HepG2 (cell line): Measurements from ENCODE around the gene C5orf15. TPM values are rescaled to one million over a fixed set of nuclear protein-coding genes. Genes with fewer than 3 reads are reported as not detected.
A peak's percentile ranks its signal among the peaks of the same experiment; 100 is the strongest.

Source experiments
- ATAC-seq: fragments of 200-7000 bp; cut with Tn5 transposase; 3 replicates; pipeline ENCODE4 v1.9.1; 2020; ENCODE audit warnings: mild to moderate bottlenecking, moderate library complexity
- BruUV-seq: library from RNA; stranded (reverse); fragments of 400-500 nt; replicated peaks from 2 replicates; lab custom pipeline; 2021; lab: Mats Ljungman, UMichigan
- CTCF ChIA-PET: fragments of 300-600 bp; formaldehyde crosslinking; extraction: SDS; loops from one replicate; lab custom pipeline; 2021; ENCODE audit warnings: low total read pairs, inconsistent platforms, low intra/inter-chr PET ratio; lab: Yijun Ruan, JAX
- POLR2A ChIA-PET: fragments of 350-600 bp; sonication (Branson Sonifier 250); formaldehyde crosslinking; loops from one replicate; lab custom pipeline; 2020; ENCODE audit warnings: antibody characterized with exemption, inconsistent platforms; lab: Yijun Ruan, JAX
- DNase-seq: peaks from one replicate; pipeline ENCODE4 v3.0.0-alpha.2; 2015; ENCODE audit warnings: low spot score
- FAIRE-seq: peaks from 3 replicates; lab custom pipeline; 2011; peaks lifted over from hg19 to GRCh38; lab: Jason Lieb, UNC
- H2AFZ ChIP-seq: one replicate; pipeline ENCODE4 v1.6.1; 2011; ENCODE audit warnings: low read length, inconsistent platforms
- H3K27ac ChIP-seq: fragments of 300-600 bp; 3 replicates; pipeline ENCODE4 v1.8.0; 2011; ENCODE audit warnings: mixed run types, mild to moderate bottlenecking, mixed read lengths, low read length, inconsistent platforms; ENCODE audit not compliant: insufficient read depth; ENCODE audit errors: extremely low read length
- H3K27me3 ChIP-seq, 2 experiments: fragments of 200-600 bp in 1 of 2; 2 replicates in 1 of 2; 3 replicates in 1 of 2; pipeline versions ENCODE4 v1.6.0 to v1.8.0; 2011; ENCODE audit warnings: low read length in 2 of 2, mild to moderate bottlenecking in 2 of 2, moderate library complexity in 2 of 2, inconsistent platforms in 1 of 2; ENCODE audit not compliant: insufficient read depth in 2 of 2, control insufficient read depth in 1 of 2
- H3K36me3 ChIP-seq, 2 experiments: fragments of 200-600 bp in 1 of 2; replicated peaks in 1 of 2; 2 replicates in 1 of 2; 3 replicates in 1 of 2; pipeline versions ENCODE4 v1.5.1 to v1.8.0; 2011; ENCODE audit warnings: low read length in 2 of 2, inconsistent platforms in 1 of 2; ENCODE audit not compliant: insufficient read depth in 2 of 2, control insufficient read depth in 1 of 2
- H3K4me1 ChIP-seq: 2 replicates; pipeline ENCODE4 v1.5.1; 2012; ENCODE audit warnings: low read length, inconsistent platforms; ENCODE audit not compliant: insufficient read depth
- H3K4me2 ChIP-seq: 2 replicates; pipeline ENCODE4 v1.6.0; 2011; ENCODE audit warnings: low read depth, low read length, inconsistent platforms
- H3K4me3 ChIP-seq, 3 experiments: fragments of 200-600 bp in 1 of 3; sonication (generic), shearing (Covaris generic) in 1 of 3; replicated peaks in 1 of 3; 2 replicates each; pipeline ENCODE4 v1.5.1; 2011 to 2016; ENCODE audit warnings: low read length in 3 of 3, inconsistent platforms in 2 of 3, low read depth in 2 of 3, mild to moderate bottlenecking in 2 of 3, control low read depth in 1 of 3, mixed read lengths in 1 of 3; ENCODE audit not compliant: insufficient read depth in 1 of 3
- H3K79me2 ChIP-seq: one replicate; pipeline ENCODE4 v1.6.1; 2011; ENCODE audit warnings: low read length, inconsistent platforms; ENCODE audit not compliant: insufficient read depth
- H3K9ac ChIP-seq: 2 replicates; pipeline ENCODE4 v1.6.0; 2011; ENCODE audit warnings: mild to moderate bottlenecking, low read depth, low read length, inconsistent platforms; ENCODE audit not compliant: insufficient read depth
- H3K9me3 ChIP-seq: 2 replicates; pipeline ENCODE4 v1.5.1; 2012; ENCODE audit warnings: mild to moderate bottlenecking, low read length
- H4K20me1 ChIP-seq: 2 replicates; pipeline ENCODE4 v1.6.0; 2011; ENCODE audit warnings: inconsistent platforms, mild to moderate bottlenecking, low read length, moderate library complexity; ENCODE audit not compliant: insufficient read depth
- ATF7 ChIP-seq, 2 experiments: fragments of 450-650 bp in 1 of 2; sonication (generic) in 1 of 2; formaldehyde crosslinking in 1 of 2; IDR thresholded peaks; 2 replicates each; pipeline versions ENCODE4 v1.4.0 to v1.6.1; 2016 to 2020; ENCODE audit warnings: antibody characterized with exemption in 1 of 2, mild to moderate bottlenecking in 1 of 2, missing genetic modification reagents in 1 of 2
- CREB1 ChIP-seq, 2 experiments: fragments of 450-650 bp in 1 of 2; IDR thresholded peaks; 2 replicates each; pipeline ENCODE4 v1.6.1; 2016 to 2017; ENCODE audit warnings: control low read depth in 1 of 2, mild to moderate bottlenecking in 1 of 2, missing compliant biosample characterization in 1 of 2, missing genetic modification characterization in 1 of 2
- GATA4 ChIP-seq: sonication (generic); IDR thresholded peaks from 2 replicates; pipeline ENCODE4 v1.6.1; 2016; ENCODE audit warnings: antibody characterized with exemption, low read depth, borderline replicate concordance
- RFXANK ChIP-seq: IDR thresholded peaks from 2 replicates; pipeline ENCODE4 v1.6.1; 2016
- WGBS: methylation state at CpG from one replicate; pipeline ENCODE4 v1.1.6; 2017; ENCODE audit warnings: low lambda C conversion rate; 5-methylcytosine and 5-hydroxymethylcytosine counted together
- in situ Hi-C: cut with HindIII; loops from 2 replicates; pipeline ENCODE4 v1.10.0; 2017; ENCODE audit warnings: low pct_unique_long_range_greater_than_20kb; ENCODE audit not compliant: extremely low pct_ligation_motif_present
- intact Hi-C: fragments of 100-400 bp; cut with micrococcal nuclease; formaldehyde crosslinking; loops from one replicate; pipeline ENCODE4 v1.10.0; 2022; ENCODE audit not compliant: unreplicated experiment
- polyA plus RNA-seq, 8 experiments: library from polyadenylated mRNA; depleted of rRNA in 3 of 8; stranded (reverse) in 7 of 8; unstranded in 1 of 8; fragments of >200 nt; fragmentation: Illumina TruSeq in 4 of 8; extraction: Trizol in 4 of 8; gene quantifications; 2 replicates each; pipeline versions ENCODE4 v1.2.1 to v1.2.3, GENCODE V29; 2011 to 2016; ENCODE audit warnings: low read depth in 4 of 8, missing spikeins in 1 of 8, mixed read lengths in 1 of 8; ENCODE audit not compliant: insufficient read depth in 1 of 8
- total RNA-seq, 5 experiments: library from RNA; depleted of rRNA; stranded (reverse); fragments of >200 nt; fragmentation: Illumina TruSeq; extraction: Trizol; gene quantifications; 2 replicates each; pipeline ENCODE4 v1.2.3, GENCODE V29; 2016; ENCODE audit warnings: low read depth in 1 of 5
- TF ChIP-seq, protein P1 (sequence below): sonication (generic); formaldehyde crosslinking; IDR thresholded peaks from 2 replicates; pipeline ENCODE4 v1.4.0; 2020; ENCODE audit warnings: mild to moderate bottlenecking, missing genetic modification reagents
- TF ChIP-seq, protein P2 (sequence below): IDR thresholded peaks from 2 replicates; pipeline ENCODE4 v1.6.1; 2016; ENCODE audit warnings: low read depth

Gene C5orf15
- total and polyA plus RNA-seq, 2 of the 13 experiments (the other 11 are each of a cell fraction or from before 2014, with no cell fraction given), result 58.5 to 82.7 TPM

DNA sequence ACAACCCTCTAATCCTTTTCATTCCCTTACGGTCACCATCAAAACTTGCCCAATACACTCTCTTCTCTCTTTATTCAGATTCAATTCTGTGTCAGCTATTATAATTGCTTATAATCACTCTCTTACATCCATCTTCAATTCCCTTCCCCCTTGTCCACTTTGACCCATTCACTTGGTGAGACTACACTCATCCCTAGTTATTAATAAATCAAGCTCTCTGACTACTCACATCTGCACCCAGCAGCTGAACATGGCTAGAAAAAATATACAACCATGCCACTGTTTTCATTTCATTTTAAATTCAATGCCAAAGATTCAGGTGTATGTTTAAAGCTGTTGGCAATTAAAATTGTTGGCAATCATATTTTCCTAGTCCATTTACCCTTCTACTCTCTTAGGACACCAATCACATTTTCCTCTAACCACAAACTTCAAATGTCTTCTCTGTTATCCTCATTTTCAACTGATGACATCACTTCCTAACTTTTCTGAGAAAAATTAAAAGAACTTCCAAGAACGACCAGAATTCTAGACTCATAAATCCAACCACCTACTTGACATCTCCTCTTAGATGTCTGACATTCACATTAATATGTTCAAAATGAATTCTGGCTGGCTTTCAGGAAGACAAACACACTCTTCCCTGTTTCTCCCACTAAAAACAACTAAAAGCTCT is 5.5 kb downstream of the C5orf15 start:
- Histone ChIP-seq H3K4me3 (no peak overlapping the region), H3K27ac (no peak overlapping the region), H3K9ac (no peak overlapping the region), H3K27me3 (no peaks in the 10 kb centered on the region; a peak in 1 of 5 replicates), H3K36me3 (peaks cover 0 to 17% of the 10 kb centered on the region in 2 experiments; a peak in 2 of 5 replicates), H2AFZ (no peak overlapping the region), H3K9me3 (no peaks in the 10 kb centered on the region), H4K20me1 (no peaks in the 10 kb centered on the region), H3K4me1 (peaks cover 37% of the 10 kb centered on the region), H3K79me2 (peaks cover 62% of the 10 kb centered on the region), H3K4me2 (no peak overlapping the region)
- FAIRE-seq (no peak), DNase-seq (no peak), ATAC-seq (no peak)
- WGBS, result 93% methylated on average over 2 of the region's 2 CpGs
- in situ Hi-C loops (no loop called here), intact Hi-C loops (no loop called here)
- ChIA-PET CTCF (no interaction called here), POLR2A (interaction anchor here (0.6 to 1.5 kb wide), 2 partner anchors 9 to 42 kb away, joined by 3 read pairs; no protein-coding TSS in a partner anchor)
- BruUV-seq, result no TSS peak
- 0 out of 2 replicates have a peak, but pooled peaks have one; percentile 12 for TF ChIP-seq CREB1 (IDR thresholded peaks at IDR 0.05)
- no peak for TF ChIP-seq CREB1 (CRISPR knock-in tag; IDR thresholded peaks at IDR 0.05)
- no peak for TF ChIP-seq GATA4
- peak; percentile 83 for TF ChIP-seq ATF7 (IDR thresholded peaks at IDR 0.05)
- no peak for TF ChIP-seq ATF7 (CRISPR knock-in tag; IDR thresholded peaks at IDR 0.05)

DNA sequence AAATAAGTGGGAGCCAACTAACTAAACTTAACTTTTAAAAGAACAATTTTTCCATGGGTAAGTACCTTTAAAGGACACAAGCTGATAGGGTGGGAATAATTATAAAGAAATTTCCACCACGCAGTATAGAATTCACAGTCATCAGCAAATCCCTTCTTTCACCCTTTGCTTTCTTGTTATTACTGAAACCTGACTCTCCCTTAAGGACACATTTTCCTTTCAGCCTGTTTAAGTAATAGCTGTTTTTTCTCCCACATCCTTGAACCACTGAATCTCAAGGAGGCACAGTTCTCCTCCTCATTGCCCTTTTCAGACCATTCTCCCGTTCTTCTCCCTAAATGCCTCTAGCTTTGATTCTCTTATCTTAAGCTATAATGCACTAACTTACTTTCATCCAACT is 6.3 kb downstream of the C5orf15 start:
- in situ Hi-C loops (no loop called here), intact Hi-C loops (no loop called here)
- ChIA-PET POLR2A (interaction anchor here (1.5 kb wide), 1 partner anchor 43 kb away, joined by 3 read pairs; no protein-coding TSS in a partner anchor), CTCF (no interaction called here)
- H3K27me3 ChIP-seq, result no peaks in the 10 kb centered on the region
- no TSS peak for BruUV-seq
- WGBS, result 94% methylated on average over 2 of the region's 2 CpGs
- no peak overlapping the region for H3K27ac ChIP-seq
- no peak overlapping the region for H3K4me3 ChIP-seq
- ATAC-seq (no peak), FAIRE-seq (no peak), DNase-seq (no peak)
- H3K9me3 ChIP-seq, result no peaks in the 10 kb centered on the region
- peaks cover 54% of the 10 kb centered on the region for H3K79me2 ChIP-seq
- peaks cover 31% of the 10 kb centered on the region for H3K4me1 ChIP-seq
- no peak overlapping the region for H2AFZ ChIP-seq
- no peak overlapping the region for H3K4me2 ChIP-seq
- no peaks in the 10 kb centered on the region for H4K20me1 ChIP-seq
- peaks cover 0 to 24% of the 10 kb centered on the region in 2 experiments; a peak in 3 of 5 replicates for H3K36me3 ChIP-seq
- H3K9ac ChIP-seq, result no peak overlapping the region
- TF ChIP-seq, protein P1, sequence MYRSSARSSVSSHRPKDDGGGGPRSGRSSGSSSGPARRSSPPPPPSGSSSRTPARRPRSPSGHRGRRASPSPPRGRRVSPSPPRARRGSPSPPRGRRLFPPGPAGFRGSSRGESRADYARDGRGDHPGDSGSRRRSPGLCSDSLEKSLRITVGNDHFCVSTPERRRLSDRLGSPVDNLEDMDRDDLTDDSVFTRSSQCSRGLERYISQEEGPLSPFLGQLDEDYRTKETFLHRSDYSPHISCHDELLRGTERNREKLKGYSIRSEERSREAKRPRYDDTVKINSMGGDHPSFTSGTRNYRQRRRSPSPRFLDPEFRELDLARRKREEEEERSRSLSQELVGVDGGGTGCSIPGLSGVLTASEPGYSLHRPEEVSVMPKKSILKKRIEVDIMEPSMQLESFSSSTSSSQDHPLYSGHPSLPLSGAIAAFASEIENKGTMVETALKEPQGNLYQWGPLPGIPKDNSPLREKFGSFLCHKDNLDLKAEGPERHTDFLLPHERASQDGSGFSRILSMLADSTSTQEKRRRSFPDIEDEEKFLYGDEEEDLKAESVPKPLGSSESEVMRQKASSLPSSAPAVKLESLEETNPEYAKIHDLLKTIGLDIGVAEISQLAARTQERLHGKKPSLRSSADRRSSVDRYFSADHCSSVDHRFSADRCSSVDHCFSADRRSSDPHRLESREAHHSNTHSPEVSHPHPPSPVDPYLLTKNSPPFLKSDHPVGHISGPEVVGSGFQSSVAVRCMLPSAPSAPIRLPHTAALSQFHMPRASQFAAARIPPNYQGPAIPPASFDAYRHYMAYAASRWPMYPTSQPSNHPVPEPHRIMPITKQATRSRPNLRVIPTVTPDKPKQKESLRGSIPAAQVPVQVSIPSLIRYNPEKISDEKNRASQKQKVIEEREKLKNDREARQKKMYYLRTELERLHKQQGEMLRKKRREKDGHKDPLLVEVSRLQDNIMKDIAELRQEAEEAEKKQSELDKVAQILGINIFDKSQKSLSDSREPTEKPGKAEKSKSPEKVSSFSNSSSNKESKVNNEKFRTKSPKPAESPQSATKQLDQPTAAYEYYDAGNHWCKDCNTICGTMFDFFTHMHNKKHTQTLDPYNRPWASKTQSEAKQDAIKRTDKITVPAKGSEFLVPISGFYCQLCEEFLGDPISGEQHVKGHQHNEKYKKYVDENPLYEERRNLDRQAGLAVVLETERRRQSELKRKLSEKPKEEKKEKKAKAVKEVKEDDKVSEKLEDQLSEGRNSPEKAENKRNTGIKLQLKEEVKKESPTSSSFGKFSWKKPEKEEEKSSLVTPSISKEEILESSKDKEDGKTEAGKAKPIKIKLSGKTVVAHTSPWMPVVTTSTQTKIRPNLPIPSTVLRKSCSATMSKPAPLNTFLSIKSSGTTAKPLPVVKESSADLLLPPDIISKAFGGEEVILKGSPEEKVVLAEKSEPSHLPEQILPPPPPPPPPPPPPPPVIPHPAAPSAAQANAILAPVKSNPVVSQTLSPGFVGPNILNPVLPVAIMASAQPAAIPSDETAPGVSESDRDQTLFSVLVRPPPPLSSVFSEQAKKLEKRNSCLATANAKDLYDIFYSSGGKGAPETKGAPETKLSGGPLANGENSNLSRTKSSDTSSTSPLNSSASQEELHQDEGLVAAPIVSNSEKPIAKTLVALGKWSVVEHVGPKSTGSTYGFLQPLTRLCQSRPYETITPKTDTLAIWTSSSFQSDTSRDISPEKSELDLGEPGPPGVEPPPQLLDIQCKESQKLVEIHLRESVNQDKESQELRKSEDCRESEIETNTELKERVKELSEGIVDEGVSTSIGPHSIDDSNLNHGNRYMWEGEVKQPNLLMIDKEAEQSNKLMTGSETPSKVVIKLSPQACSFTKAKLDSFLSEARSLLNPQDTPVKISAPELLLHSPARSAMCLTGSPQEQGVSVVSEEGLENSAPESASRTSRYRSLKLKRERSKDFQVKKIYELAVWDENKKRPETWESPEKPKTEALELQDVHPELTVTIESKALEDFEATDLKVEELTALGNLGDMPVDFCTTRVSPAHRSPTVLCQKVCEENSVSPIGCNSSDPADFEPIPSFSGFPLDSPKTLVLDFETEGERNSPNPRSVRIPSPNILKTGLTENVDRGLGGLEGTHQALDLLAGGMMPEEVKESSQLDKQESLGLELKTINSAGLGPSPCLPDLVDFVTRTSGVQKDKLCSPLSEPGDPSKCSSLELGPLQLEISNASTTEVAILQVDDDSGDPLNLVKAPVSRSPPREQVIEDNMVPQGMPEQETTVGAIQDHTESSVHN (CRISPR knock-in tag), result no peak
- TF ChIP-seq, protein P2, sequence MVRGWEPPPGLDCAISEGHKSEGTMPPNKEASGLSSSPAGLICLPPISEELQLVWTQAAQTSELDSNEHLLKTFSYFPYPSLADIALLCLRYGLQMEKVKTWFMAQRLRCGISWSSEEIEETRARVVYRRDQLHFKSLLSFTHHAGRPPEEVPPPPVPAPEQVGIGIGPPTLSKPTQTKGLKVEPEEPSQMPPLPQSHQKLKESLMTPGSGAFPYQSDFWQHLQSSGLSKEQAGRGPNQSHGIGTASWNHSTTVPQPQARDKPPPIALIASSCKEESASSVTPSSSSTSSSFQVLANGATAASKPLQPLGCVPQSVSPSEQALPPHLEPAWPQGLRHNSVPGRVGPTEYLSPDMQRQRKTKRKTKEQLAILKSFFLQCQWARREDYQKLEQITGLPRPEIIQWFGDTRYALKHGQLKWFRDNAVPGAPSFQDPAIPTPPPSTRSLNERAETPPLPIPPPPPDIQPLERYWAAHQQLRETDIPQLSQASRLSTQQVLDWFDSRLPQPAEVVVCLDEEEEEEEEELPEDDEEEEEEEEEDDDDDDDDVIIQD, result no peak
- TF ChIP-seq RFXANK (CRISPR knock-in tag), result no peak
